ENCODE results near the gene YOD1.

Gene YOD1

GRCh38 chr1:207025146-207025880 lies 25.7 kb downstream of the YOD1 start:
- DNase-seq (ENCODE audit: low read depth), result no peak

GRCh38 chr1:207024202-207025145 lies 26.5 kb downstream of the YOD1 start:
- DNase-seq (ENCODE audit: low read depth), result no peak

GRCh38 chr1:207022996-207023679 lies 27.9 kb downstream of the YOD1 start:
- DNase-seq (ENCODE audit: low read depth), result no peak

- no peak for DNase-seq (ENCODE audit: low read depth)
Measured at GRCh38 chr1:207021876-207022596, 29.0 kb downstream of the YOD1 start.

- DNase-seq (ENCODE audit: low read depth), result no peak
Measured at GRCh38 chr1:207021139-207021861, 29.7 kb downstream of the YOD1 start.

GRCh38 chr1:207020709-207021107 lies 30.3 kb downstream of the YOD1 start:
- DNase-seq (ENCODE audit: low read depth), result no peak

- DNase-seq (ENCODE audit: low read depth), result no peak
Measured at GRCh38 chr1:207020065-207020708, 30.8 kb downstream of the YOD1 start.

GRCh38 chr1:207019661-207020060 lies 31.3 kb downstream of the YOD1 start:
- no peak for DNase-seq (ENCODE audit: low read depth)

GRCh38 chr1:207019161-207019560 lies 31.8 kb downstream of the YOD1 start:
- no peak for DNase-seq (ENCODE audit: low read depth)

- no peak for DNase-seq (ENCODE audit: low read depth)
Measured at GRCh38 chr1:207018707-207019106, 32.3 kb downstream of the YOD1 start.

GRCh38 chr1:207017615-207018559 lies 33.1 kb downstream of the YOD1 start:
- no peak for DNase-seq (ENCODE audit: low read depth)

- DNase-seq (ENCODE audit: low read depth), result no peak
Measured at GRCh38 chr1:207015791-207016190, 35.2 kb downstream of the YOD1 start.

GRCh38 chr1:207014728-207015127 lies 36.3 kb downstream of the YOD1 start:
- DNase-seq (ENCODE audit: low read depth), result no peak

- DNase-seq (ENCODE audit: low read depth), result no peak
Measured at GRCh38 chr1:207013321-207014085, 37.5 kb downstream of the YOD1 start.

GRCh38 chr1:207010726-207011125 lies 40.3 kb downstream of the YOD1 start:
- DNase-seq (ENCODE audit: low read depth), result no peak

- DNase-seq (ENCODE audit: low read depth), result no peak
Measured at GRCh38 chr1:207009945-207010344, 41.1 kb downstream of the YOD1 start.

- DNase-seq (ENCODE audit: low read depth), result no peak
Measured at GRCh38 chr1:207009182-207009850, 41.7 kb downstream of the YOD1 start.

- DNase-seq (ENCODE audit: low read depth), result no peak
Measured at GRCh38 chr1:207007352-207008033, 43.5 kb downstream of the YOD1 start.

Data from T-helper 22 cell (primary cell).